ENCODE data around the gene SOCS1.

DNA sequence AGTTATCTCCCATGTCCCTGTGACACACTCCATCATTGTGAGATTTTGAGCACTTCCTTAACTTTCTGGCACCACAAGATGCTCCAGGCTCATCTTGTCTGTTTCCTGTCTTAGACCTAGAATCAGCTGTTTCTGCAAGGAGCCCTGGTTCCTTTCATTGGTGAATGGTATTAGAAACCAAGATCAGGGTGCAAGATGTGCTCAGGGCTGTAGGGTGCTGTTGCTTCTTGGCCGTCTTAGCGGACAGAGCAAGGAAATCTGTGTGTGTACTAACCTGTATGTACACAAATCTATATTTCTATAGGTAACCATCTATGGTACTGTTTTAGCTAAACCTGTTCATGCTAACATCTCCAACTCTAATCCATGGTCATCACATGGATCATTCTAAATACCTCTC, 33.2 kb upstream of the SOCS1 start:
- TF ChIP-seq CTCF (conservative IDR thresholded peaks at IDR 0.05; ENCODE audit: low read depth in 2 of 2) (no peak), ETS1 (IDR thresholded peaks at IDR 0.05) (no peak), POLR2AphosphoS5 (IDR thresholded peaks at IDR 0.05; ENCODE audit: low read depth) (no peak), EZH2 (IDR thresholded peaks at IDR 0.05; ENCODE audit: low read depth, unreplicated experiment) (no peak)
